HepG2 (cell line): ENCODE measurements around the gene SLC13A5. TPM values are rescaled to one million over a fixed set of nuclear protein-coding genes. Genes with fewer than 3 reads are reported as not detected.
A peak's percentile ranks its signal among the peaks of the same experiment; 100 is the strongest.

ENCODE experiments used
- ATAC-seq: fragments of 200-7000 bp; cut with Tn5 transposase; 3 replicates; pipeline ENCODE4 v1.9.1; 2020; ENCODE audit warnings: mild to moderate bottlenecking, moderate library complexity
- BruUV-seq: library from RNA; stranded (reverse); fragments of 400-500 nt; replicated peaks from 2 replicates; lab custom pipeline; 2021; lab: Mats Ljungman, UMichigan
- CTCF ChIA-PET: fragments of 300-600 bp; formaldehyde crosslinking; extraction: SDS; loops from one replicate; lab custom pipeline; 2021; ENCODE audit warnings: low total read pairs, inconsistent platforms, low intra/inter-chr PET ratio; lab: Yijun Ruan, JAX
- POLR2A ChIA-PET: fragments of 350-600 bp; sonication (Branson Sonifier 250); formaldehyde crosslinking; loops from one replicate; lab custom pipeline; 2020; ENCODE audit warnings: antibody characterized with exemption, inconsistent platforms; lab: Yijun Ruan, JAX
- DNase-seq: peaks from one replicate; pipeline ENCODE4 v3.0.0-alpha.2; 2015; ENCODE audit warnings: low spot score
- FAIRE-seq: peaks from 3 replicates; lab custom pipeline; 2011; peaks lifted over from hg19 to GRCh38; lab: Jason Lieb, UNC
- H2AFZ ChIP-seq: one replicate; pipeline ENCODE4 v1.6.1; 2011; ENCODE audit warnings: low read length, inconsistent platforms
- H3K27ac ChIP-seq: fragments of 300-600 bp; 3 replicates; pipeline ENCODE4 v1.8.0; 2011; ENCODE audit warnings: mixed run types, mild to moderate bottlenecking, mixed read lengths, low read length, inconsistent platforms; ENCODE audit not compliant: insufficient read depth; ENCODE audit errors: extremely low read length
- H3K27me3 ChIP-seq, 2 experiments: fragments of 200-600 bp in 1 of 2; 2 replicates in 1 of 2; 3 replicates in 1 of 2; pipeline versions ENCODE4 v1.6.0 to v1.8.0; 2011; ENCODE audit warnings: low read length in 2 of 2, mild to moderate bottlenecking in 2 of 2, moderate library complexity in 2 of 2, inconsistent platforms in 1 of 2; ENCODE audit not compliant: insufficient read depth in 2 of 2, control insufficient read depth in 1 of 2
- H3K36me3 ChIP-seq, 2 experiments: fragments of 200-600 bp in 1 of 2; replicated peaks in 1 of 2; 2 replicates in 1 of 2; 3 replicates in 1 of 2; pipeline versions ENCODE4 v1.5.1 to v1.8.0; 2011; ENCODE audit warnings: low read length in 2 of 2, inconsistent platforms in 1 of 2; ENCODE audit not compliant: insufficient read depth in 2 of 2, control insufficient read depth in 1 of 2
- H3K4me1 ChIP-seq: 2 replicates; pipeline ENCODE4 v1.5.1; 2012; ENCODE audit warnings: low read length, inconsistent platforms; ENCODE audit not compliant: insufficient read depth
- H3K4me2 ChIP-seq: 2 replicates; pipeline ENCODE4 v1.6.0; 2011; ENCODE audit warnings: low read depth, low read length, inconsistent platforms
- H3K4me3 ChIP-seq, 3 experiments: fragments of 200-600 bp in 1 of 3; sonication (generic), shearing (Covaris generic) in 1 of 3; replicated peaks in 1 of 3; 2 replicates each; pipeline ENCODE4 v1.5.1; 2011 to 2016; ENCODE audit warnings: low read length in 3 of 3, inconsistent platforms in 2 of 3, low read depth in 2 of 3, mild to moderate bottlenecking in 2 of 3, control low read depth in 1 of 3, mixed read lengths in 1 of 3; ENCODE audit not compliant: insufficient read depth in 1 of 3
- H3K79me2 ChIP-seq: one replicate; pipeline ENCODE4 v1.6.1; 2011; ENCODE audit warnings: low read length, inconsistent platforms; ENCODE audit not compliant: insufficient read depth
- H3K9ac ChIP-seq: 2 replicates; pipeline ENCODE4 v1.6.0; 2011; ENCODE audit warnings: mild to moderate bottlenecking, low read depth, low read length, inconsistent platforms; ENCODE audit not compliant: insufficient read depth
- H3K9me3 ChIP-seq: 2 replicates; pipeline ENCODE4 v1.5.1; 2012; ENCODE audit warnings: mild to moderate bottlenecking, low read length
- H4K20me1 ChIP-seq: 2 replicates; pipeline ENCODE4 v1.6.0; 2011; ENCODE audit warnings: inconsistent platforms, mild to moderate bottlenecking, low read length, moderate library complexity; ENCODE audit not compliant: insufficient read depth
- DNMT3B ChIP-seq: conservative IDR thresholded peaks from 2 replicates; pipeline ENCODE4 v1.6.1; 2016; ENCODE audit warnings: missing biosample characterization, control low read depth
- FOXA1 ChIP-seq, 2 experiments: fragments of 450-650 bp in 1 of 2; sonication (generic) in 1 of 2; formaldehyde crosslinking in 1 of 2; IDR thresholded peaks; 2 replicates each; pipeline versions ENCODE4 v1.4.0 to v1.6.1; 2016 to 2020; ENCODE audit warnings: missing genetic modification reagents in 1 of 2
- PHF21A ChIP-seq: sonication (generic); formaldehyde crosslinking; IDR thresholded peaks from 2 replicates; pipeline ENCODE4 v1.5.0; 2020; ENCODE audit warnings: mild to moderate bottlenecking, missing genetic modification reagents
- TOPORS ChIP-seq: sonication (generic); formaldehyde crosslinking; IDR thresholded peaks from 2 replicates; pipeline ENCODE4 v1.8.0; 2023; ENCODE audit warnings: mild to moderate bottlenecking, missing genetic modification reagents
- ZFX ChIP-seq: sonication (generic); formaldehyde crosslinking; IDR thresholded peaks from 2 replicates; pipeline ENCODE4 v1.4.0; 2020; ENCODE audit warnings: mild to moderate bottlenecking, low read depth, missing genetic modification reagents, moderate library complexity
- ZNF329 ChIP-seq: sonication (generic); formaldehyde crosslinking; IDR thresholded peaks from 2 replicates; pipeline ENCODE4 v1.9.0; 2021; ENCODE audit warnings: low read depth, mild to moderate bottlenecking, missing genetic modification reagents
- ZNF367 ChIP-seq: sonication (generic); formaldehyde crosslinking; IDR thresholded peaks from 2 replicates; pipeline ENCODE4 v1.4.0; 2020; ENCODE audit warnings: missing genetic modification reagents, borderline replicate concordance
- ZNF564 ChIP-seq: sonication (generic); formaldehyde crosslinking; IDR thresholded peaks from 2 replicates; pipeline ENCODE4 v1.8.1; 2023; ENCODE audit warnings: mild to moderate bottlenecking, missing genetic modification reagents
- ZNF629 ChIP-seq: sonication (generic); formaldehyde crosslinking; conservative IDR thresholded peaks from 2 replicates; pipeline ENCODE4 v1.5.0; 2020; ENCODE audit warnings: missing genetic modification reagents
- WGBS: methylation state at CpG from one replicate; pipeline ENCODE4 v1.1.6; 2017; ENCODE audit warnings: low lambda C conversion rate; 5-methylcytosine and 5-hydroxymethylcytosine counted together
- in situ Hi-C: cut with HindIII; loops from 2 replicates; pipeline ENCODE4 v1.10.0; 2017; ENCODE audit warnings: low pct_unique_long_range_greater_than_20kb; ENCODE audit not compliant: extremely low pct_ligation_motif_present
- intact Hi-C: fragments of 100-400 bp; cut with micrococcal nuclease; formaldehyde crosslinking; loops from one replicate; pipeline ENCODE4 v1.10.0; 2022; ENCODE audit not compliant: unreplicated experiment
- polyA plus RNA-seq, 8 experiments: library from polyadenylated mRNA; depleted of rRNA in 3 of 8; stranded (reverse) in 7 of 8; unstranded in 1 of 8; fragments of >200 nt; fragmentation: Illumina TruSeq in 4 of 8; extraction: Trizol in 4 of 8; gene quantifications; 2 replicates each; pipeline versions ENCODE4 v1.2.1 to v1.2.3, GENCODE V29; 2011 to 2016; ENCODE audit warnings: low read depth in 4 of 8, missing spikeins in 1 of 8, mixed read lengths in 1 of 8; ENCODE audit not compliant: insufficient read depth in 1 of 8
- total RNA-seq, 5 experiments: library from RNA; depleted of rRNA; stranded (reverse); fragments of >200 nt; fragmentation: Illumina TruSeq; extraction: Trizol; gene quantifications; 2 replicates each; pipeline ENCODE4 v1.2.3, GENCODE V29; 2016; ENCODE audit warnings: low read depth in 1 of 5
- TF ChIP-seq, protein P1 (sequence below): sonication (generic); formaldehyde crosslinking; IDR thresholded peaks from 2 replicates; pipeline ENCODE4 v1.4.0; 2020; ENCODE audit warnings: low read depth, mild to moderate bottlenecking, missing genetic modification reagents
- TF ChIP-seq, protein P2 (sequence below): sonication (generic); formaldehyde crosslinking; IDR thresholded peaks from 2 replicates; pipeline ENCODE4 v1.8.0; 2022; ENCODE audit warnings: mild to moderate bottlenecking, missing genetic modification reagents, borderline replicate concordance
- TF ChIP-seq, protein P3 (sequence below): sonication (generic); formaldehyde crosslinking; IDR thresholded peaks from 2 replicates; pipeline ENCODE4 v1.4.0; 2020; ENCODE audit warnings: mild to moderate bottlenecking, missing genetic modification reagents, borderline replicate concordance

The SLC13A5 gene
- total and polyA plus RNA-seq, 2 of the 13 experiments (the other 11 are each of a cell fraction or from before 2014, with no cell fraction given): 42.8 to 310 TPM

DNA sequence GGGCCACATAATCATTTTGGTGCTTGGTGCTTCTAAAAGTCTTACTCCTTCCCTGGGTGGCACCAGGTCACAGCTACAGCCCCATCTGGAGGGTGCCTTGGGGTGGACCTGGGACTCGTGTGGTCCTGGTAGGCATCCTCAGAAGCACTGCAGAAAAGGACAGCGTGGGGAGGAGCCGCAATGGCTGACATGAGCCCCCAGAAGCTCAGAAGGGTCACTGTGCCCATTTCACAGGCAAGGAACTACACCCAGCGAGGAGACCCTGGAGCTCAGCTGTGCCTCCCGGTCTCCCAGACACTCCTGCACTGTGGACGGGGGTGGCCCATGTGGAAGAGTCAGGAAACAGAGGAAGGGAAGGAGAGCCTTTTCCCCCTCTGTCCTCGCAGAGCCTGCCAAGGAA, 35.2 kb downstream of the SLC13A5 start:
- ChIA-PET POLR2A (interaction anchor here (1.2 to 5.0 kb wide), 6 partner anchors 9 to 358 kb away, joined by 3 to 119 read pairs (median 5); partner anchors contain the start of genes SLC13A5, SLC16A13 and TEKT1), CTCF (no interaction called here)

DNA sequence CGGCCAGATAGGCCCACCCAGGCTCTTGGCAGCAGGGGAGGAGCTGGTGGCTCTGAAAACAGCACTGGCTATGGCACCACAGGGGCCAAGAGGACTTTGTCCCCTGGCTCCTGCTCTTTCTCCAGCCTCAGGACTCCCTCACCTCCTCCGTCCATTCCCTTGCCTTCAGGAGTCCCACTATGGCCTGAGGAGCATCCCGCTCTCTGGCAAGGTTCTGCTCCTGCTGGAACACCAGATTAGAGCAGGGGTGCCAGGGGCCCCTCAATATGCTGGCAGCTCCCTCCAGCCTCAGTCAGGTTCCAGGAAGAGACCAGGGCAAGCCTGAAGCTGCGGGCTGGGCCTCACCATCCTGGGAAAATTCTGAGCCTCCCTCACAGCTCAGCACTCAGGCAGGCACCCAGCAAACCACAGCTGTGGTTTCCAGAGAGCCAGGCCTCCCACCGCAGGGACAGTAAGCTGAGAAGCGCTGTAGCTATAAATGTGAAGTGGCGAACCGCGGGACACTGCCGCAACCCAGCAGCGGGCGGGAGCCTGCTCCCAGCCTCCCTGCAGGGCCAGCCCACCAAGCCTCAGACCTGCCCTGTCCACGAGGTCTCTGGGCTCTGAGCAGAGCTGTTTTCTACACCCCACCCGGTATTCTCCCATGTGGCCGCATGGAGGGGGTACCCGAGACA, 35.9 kb downstream of the SLC13A5 start:
- DNase-seq (peak; percentile 27), ATAC-seq (peak; percentile 69), FAIRE-seq (peak; percentile 54)
- Histone ChIP-seq H3K79me2 (no peaks in the 10 kb centered on the region), H2AFZ (peak overlapping the region; percentile 72), H3K36me3 (no peaks in the 10 kb centered on the region), H3K4me1 (peaks cover 72% of the 10 kb centered on the region), H3K4me2 (peak overlapping the region; percentile 89), H3K27me3 (no peaks in the 10 kb centered on the region; a peak in 1 of 5 replicates), H4K20me1 (no peaks in the 10 kb centered on the region), H3K27ac (peak overlapping the region; percentile 49), H3K9ac (peak overlapping the region; percentile 57), H3K9me3 (no peaks in the 10 kb centered on the region), H3K4me3 (peak overlapping the region; percentile 33 to 64 (median 43); a peak in 5 of 6 replicates)
- intact Hi-C loops (no loop called here), in situ Hi-C loops (no loop called here)
- ChIA-PET POLR2A (interaction anchor here (0.8 to 5.0 kb wide), 14 partner anchors 8 to 359 kb away, joined by 3 to 119 read pairs (median 4); partner anchors contain the start of genes C17orf100, MED31, SLC13A5 and SLC16A13), CTCF (interaction anchor here (1.1 kb wide), 1 partner anchor 35 kb away, joined by 3 read pairs; the partner anchor contains the start of gene SLC13A5)
- no TSS peak for BruUV-seq
- WGBS: 40% methylated on average over 2 of the region's 16 CpGs
- TF ChIP-seq ZNF367 (CRISPR knock-in tag) (no peak), TOPORS (CRISPR knock-in tag) (no peak), DNMT3B (no peak), FOXA1 (IDR thresholded peaks at IDR 0.05) (no peak), FOXA1 (CRISPR knock-in tag; IDR thresholded peaks at IDR 0.05) (no peak), ZFX (CRISPR knock-in tag) (0 out of 2 replicates have a peak, but pooled peaks have one; percentile 50), ZNF329 (CRISPR knock-in tag) (no peak)
- TF ChIP-seq, protein P1, sequence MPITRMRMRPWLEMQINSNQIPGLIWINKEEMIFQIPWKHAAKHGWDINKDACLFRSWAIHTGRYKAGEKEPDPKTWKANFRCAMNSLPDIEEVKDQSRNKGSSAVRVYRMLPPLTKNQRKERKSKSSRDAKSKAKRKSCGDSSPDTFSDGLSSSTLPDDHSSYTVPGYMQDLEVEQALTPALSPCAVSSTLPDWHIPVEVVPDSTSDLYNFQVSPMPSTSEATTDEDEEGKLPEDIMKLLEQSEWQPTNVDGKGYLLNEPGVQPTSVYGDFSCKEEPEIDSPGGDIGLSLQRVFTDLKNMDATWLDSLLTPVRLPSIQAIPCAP (CRISPR knock-in tag): no peak
- TF ChIP-seq, protein P2, sequence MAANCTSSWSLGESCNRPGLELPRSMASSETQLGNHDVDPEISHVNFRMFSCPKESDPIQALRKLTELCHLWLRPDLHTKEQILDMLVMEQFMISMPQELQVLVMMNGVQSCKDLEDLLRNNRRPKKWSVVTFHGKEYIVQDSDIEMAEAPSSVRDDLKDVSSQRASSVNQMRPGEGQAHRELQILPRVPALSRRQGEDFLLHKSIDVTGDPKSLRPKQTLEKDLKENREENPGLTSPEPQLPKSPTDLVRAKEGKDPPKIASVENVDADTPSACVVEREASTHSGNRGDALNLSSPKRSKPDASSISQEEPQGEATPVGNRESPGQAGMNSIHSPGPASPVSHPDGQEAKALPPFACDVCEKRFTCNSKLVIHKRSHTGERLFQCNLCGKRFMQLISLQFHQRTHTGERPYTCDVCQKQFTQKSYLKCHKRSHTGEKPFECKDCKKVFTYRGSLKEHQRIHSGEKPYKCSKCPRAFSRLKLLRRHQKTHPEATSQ (CRISPR knock-in tag): no peak

More for the DNA sequence above, 35.2 kb downstream of the SLC13A5 start:
- FAIRE-seq (no peak), DNase-seq (no peak), ATAC-seq (no peak)
- in situ Hi-C loops (no loop called here), intact Hi-C loops (no loop called here)
- Histone ChIP-seq H4K20me1 (no peaks in the 10 kb centered on the region), H3K4me3 (peak overlapping the region in 1 of 3 experiments; percentile 64; a peak in 1 of 6 replicates), H3K79me2 (no peaks in the 10 kb centered on the region), H2AFZ (no peak overlapping the region), H3K27me3 (no peaks in the 10 kb centered on the region; a peak in 1 of 5 replicates), H3K4me2 (peak overlapping the region; percentile 89), H3K9me3 (no peaks in the 10 kb centered on the region), H3K36me3 (no peaks in the 10 kb centered on the region), H3K9ac (no peak overlapping the region), H3K4me1 (peaks cover 79% of the 10 kb centered on the region), H3K27ac (no peak overlapping the region)
- no TSS peak for BruUV-seq
- 79% methylated on average over 5 of the region's 7 CpGs for WGBS
- TF ChIP-seq ZNF564 (0 out of 2 replicates have a peak, but pooled peaks have one; percentile 17), PHF21A (0 out of 2 replicates have a peak, but pooled peaks have one; percentile 21), ZNF629 (CRISPR knock-in tag) (peak; percentile 49; the same call in 1 of the 2 replicates)
- TF ChIP-seq, protein P3, sequence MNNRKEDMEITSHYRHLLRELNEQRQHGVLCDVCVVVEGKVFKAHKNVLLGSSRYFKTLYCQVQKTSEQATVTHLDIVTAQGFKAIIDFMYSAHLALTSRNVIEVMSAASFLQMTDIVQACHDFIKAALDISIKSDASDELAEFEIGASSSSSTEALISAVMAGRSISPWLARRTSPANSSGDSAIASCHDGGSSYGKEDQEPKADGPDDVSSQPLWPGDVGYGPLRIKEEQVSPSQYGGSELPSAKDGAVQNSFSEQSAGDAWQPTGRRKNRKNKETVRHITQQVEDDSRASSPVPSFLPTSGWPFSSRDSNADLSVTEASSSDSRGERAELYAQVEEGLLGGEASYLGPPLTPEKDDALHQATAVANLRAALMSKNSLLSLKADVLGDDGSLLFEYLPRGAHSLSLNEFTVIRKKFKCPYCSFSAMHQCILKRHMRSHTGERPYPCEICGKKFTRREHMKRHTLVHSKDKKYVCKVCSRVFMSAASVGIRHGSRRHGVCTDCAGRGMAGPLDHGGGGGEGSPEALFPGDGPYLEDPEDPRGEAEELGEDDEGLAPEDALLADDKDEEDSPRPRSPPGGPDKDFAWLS (CRISPR knock-in tag): no peak
